HG03460 (cell line): Measurements from ENCODE around the gene USP9X.
"Not testable (repeated sequence)": the region's sequence is repeated elsewhere in the genome, so short reads cannot be mapped to it uniquely, and the experiment has no call there.

ENCODE experiments used
- ATAC-seq: cut with Tn5 transposase; IDR thresholded peaks from one replicate; pipeline ENCODE4 v1.9.1; 2021; ENCODE audit not compliant: unreplicated experiment

USP9X gene

GRCh38 chrX:41084044-41084892 is 977 bp upstream of the USP9X start:
- ATAC-seq, result peak; percentile 55

DNA sequence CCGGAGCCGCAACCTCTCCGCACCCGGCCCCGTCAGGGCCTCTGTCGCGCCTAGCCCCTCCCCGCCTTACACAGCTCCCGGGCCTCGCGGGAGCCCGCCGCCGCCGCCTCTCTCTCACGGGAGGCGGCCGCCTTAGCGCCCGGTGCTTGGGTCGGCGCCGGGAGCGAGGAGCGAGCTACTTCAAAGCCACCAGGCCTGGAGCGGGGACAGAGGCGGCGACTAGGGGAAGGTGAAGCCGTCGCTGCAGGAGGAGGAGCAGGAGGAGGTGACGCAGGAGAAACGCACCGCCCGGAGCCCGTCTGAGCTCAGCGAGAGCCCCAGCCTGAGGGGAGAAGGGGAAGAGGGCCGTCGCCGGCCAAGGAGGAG is 250 bp downstream of the USP9X start:
- ATAC-seq, result peak; percentile 18

GRCh38 chrX:41085878-41086626 is 807 bp downstream of the USP9X start:
- ATAC-seq, result no peak

- no peak for ATAC-seq
These were observed 1.3 kb downstream of the USP9X start for GRCh38 chrX:41086627-41086932.

DNA sequence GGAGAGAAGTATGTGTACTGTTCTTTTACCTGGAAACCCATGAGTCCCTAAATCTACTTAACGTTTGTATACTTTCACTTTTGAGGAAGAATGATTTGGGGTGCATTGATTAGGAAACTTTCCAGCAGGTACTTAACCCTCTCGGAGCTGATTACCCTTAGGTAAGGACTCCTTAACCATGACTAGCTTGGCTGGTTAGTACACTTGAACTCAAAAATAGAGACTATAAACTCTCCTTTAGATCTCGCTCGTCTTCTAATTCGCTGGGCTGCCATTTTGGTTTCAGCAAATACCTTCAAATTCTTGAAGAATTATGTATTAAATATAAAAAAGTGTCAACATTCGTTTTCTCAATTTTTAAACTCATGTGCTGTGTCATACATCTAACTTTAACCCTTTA is 2.0 kb downstream of the USP9X start:
- ATAC-seq, result no peak

- no peak for ATAC-seq
These were observed 5.5 kb downstream of the USP9X start for GRCh38 chrX:41090568-41091238.

DNA sequence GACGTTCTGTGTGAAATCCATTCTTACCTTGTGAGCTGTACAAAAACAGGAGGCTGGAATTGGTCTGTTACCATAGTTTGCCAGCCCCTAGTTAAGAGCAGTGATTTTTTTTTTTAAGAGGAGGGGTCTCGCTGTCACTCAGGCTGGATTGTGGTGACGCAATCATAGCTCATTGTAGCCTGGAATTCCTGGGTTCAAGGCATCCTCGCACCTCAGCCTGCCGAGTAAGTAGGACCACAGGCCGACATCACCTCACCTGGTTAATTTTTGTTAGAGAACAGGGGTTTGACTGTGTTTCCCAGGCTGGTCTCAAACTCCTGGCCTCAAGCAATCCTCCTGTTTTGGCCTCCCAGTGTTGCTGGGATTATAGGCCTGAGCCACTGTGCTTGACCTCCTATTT is 7.5 kb downstream of the USP9X start:
- no peak for ATAC-seq

- ATAC-seq, result no peak
These were observed 9.9 kb downstream of the USP9X start for GRCh38 chrX:41095174-41095573.

- ATAC-seq, result no peak
These were observed 10.7 kb downstream of the USP9X start for GRCh38 chrX:41095908-41096307.

- no peak for ATAC-seq
These were observed 11.2 kb downstream of the USP9X start for GRCh38 chrX:41096339-41096955.

DNA sequence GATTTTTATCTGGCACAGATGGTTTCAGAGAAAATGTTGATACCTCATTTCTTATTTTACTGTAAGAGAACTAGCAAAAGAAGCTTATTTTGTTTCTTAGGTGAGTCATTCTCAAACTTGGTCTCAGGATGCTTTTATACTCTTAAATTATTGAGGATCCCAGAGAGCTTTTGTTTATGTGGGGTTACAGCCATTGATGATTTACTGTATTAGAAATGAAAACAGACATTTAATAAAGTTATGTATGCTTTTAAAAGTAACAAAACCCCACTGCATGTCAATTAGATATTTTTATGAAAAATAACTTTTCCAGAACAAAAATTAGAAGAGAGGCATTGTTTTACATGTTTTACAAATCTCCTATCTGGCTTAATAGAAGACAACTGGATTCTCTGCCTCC is 12.1 kb downstream of the USP9X start:
- no peak for ATAC-seq

- ATAC-seq, result no peak
These were observed 15.0 kb downstream of the USP9X start for GRCh38 chrX:41100200-41100599.

- ATAC-seq, result no peak
These were observed 15.6 kb downstream of the USP9X start for GRCh38 chrX:41100819-41101218.

- ATAC-seq, result no peak
These were observed 19.8 kb downstream of the USP9X start for GRCh38 chrX:41105005-41105404.

DNA sequence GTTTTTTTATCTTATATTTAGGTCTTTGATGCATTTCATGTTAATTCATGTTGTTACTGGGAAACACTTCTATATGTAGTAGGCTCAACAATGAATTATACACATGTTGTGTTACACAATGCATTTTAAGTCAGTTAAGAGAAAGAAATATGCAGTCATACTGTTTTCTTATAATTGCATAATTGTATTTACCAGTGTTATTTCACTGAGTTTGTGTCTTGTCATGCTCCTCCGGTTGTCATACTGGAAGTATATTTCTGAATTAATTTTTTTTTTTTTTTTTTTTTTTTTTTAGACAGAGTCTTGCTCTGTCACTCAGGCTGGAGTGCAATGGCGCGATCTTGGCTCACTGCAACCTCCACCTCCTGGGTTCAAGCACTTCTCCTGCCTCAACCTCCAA is 21.0 kb downstream of the USP9X start:
- ATAC-seq, result not testable (repeated sequence)

GRCh38 chrX:41108007-41108406 is 22.8 kb downstream of the USP9X start:
- no peak for ATAC-seq

DNA sequence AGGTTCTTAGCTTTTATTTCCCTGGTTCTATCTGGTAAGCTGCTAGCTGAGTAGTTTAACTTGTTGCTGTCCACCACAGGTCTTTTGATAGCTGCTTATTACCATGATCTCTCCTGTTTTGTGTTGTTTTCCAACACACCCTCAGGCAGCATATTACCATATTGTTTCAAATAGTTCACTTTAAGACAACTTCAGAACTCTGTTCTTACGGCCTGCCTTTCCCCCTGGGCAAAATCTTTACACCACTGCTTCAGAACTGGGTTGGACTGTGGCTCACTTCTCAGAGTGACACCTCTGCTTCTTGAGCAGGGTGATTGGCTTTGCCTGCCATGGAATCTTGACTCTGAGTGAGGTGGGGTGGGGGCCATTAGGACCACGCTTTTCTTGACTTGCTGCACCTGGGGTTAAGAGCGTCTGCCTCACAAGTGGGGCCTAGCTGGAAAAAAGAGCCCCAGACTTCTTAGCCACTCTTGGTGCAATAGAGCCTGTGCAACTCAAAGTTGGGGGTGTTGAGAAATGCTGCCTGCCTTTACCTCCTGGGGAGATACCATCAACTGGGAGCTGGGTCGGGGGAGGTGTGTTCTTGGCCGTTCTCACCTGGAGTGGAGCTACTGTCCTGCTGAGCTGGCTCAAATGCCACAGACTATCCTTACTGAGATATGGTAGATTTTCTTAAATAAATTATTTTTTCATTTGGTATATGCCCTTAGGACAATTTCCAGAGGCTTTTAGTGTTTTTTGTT is 23.4 kb downstream of the USP9X start:
- no peak for ATAC-seq

- ATAC-seq, result no peak
These were observed 25.8 kb downstream of the USP9X start for GRCh38 chrX:41110801-41111625.

- not testable (repeated sequence) for ATAC-seq
These were observed 29.8 kb downstream of the USP9X start for GRCh38 chrX:41115104-41115425.

GRCh38 chrX:41116948-41117347 is 31.7 kb downstream of the USP9X start:
- peak; percentile 66 for ATAC-seq
